ENCODE measurements around the gene ING3.

DNA sequence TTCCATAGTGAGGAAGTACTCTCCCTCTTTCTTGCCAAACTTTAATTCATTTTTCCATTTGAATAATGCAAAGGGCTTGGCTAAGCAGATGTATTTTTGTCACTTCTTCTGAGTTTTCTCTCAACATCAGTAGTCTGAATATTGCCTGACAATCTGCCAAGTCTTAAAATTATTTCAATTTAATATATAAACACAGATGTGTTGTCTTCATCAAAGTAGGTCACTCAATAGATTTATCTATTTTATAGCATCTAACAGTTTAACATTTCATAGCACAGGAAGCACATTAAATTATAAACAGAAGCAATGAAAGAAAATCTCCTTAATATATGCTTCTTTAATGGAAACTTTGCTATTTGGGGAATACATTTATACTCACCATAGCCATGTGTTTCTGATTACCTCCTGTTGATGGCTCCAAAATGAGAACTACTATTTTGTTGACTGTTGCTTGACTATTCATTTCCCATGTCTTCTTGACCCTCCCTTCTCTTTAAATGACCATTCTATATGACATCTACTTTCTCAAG lies 42.5 kb downstream of the ING3 start:
- TF ChIP-seq, protein P1, sequence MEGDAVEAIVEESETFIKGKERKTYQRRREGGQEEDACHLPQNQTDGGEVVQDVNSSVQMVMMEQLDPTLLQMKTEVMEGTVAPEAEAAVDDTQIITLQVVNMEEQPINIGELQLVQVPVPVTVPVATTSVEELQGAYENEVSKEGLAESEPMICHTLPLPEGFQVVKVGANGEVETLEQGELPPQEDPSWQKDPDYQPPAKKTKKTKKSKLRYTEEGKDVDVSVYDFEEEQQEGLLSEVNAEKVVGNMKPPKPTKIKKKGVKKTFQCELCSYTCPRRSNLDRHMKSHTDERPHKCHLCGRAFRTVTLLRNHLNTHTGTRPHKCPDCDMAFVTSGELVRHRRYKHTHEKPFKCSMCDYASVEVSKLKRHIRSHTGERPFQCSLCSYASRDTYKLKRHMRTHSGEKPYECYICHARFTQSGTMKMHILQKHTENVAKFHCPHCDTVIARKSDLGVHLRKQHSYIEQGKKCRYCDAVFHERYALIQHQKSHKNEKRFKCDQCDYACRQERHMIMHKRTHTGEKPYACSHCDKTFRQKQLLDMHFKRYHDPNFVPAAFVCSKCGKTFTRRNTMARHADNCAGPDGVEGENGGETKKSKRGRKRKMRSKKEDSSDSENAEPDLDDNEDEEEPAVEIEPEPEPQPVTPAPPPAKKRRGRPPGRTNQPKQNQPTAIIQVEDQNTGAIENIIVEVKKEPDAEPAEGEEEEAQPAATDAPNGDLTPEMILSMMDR (IDR thresholded peaks at IDR 0.05), result no peak
- no peak for TF ChIP-seq POLR2AphosphoS5 (IDR thresholded peaks at IDR 0.05)
- no peak for TF ChIP-seq POLR2A (IDR thresholded peaks at IDR 0.05)
